GM19239 (cell line): ENCODE results near the gene SMIM41.

ENCODE experiments used
- DNase-seq: peaks from one replicate; pipeline ENCODE4 v3.0.0; 2011; ENCODE audit warnings: low spot score; ENCODE audit not compliant: insufficient read length
- FAIRE-seq: peaks from 2 replicates; lab custom pipeline; 2011; peaks lifted over from hg19 to GRCh38; lab: Jason Lieb, UNC

Gene SMIM41

GRCh38 chr12:52050116-52050757 lies 29.3 kb upstream of the SMIM41 start:
- DNase-seq = no peak
- FAIRE-seq = peak; percentile 56

- DNase-seq = peak; percentile 94
- FAIRE-seq = peak; percentile 94
Measured at GRCh38 chr12:52050758-52051541, 28.6 kb upstream of the SMIM41 start, which contains the start of gene NR4A1. NR4A1 (plus strand) TSS chr12:52051442; CDS start chr12:52054329, 2,887 bp downstream.

DNA sequence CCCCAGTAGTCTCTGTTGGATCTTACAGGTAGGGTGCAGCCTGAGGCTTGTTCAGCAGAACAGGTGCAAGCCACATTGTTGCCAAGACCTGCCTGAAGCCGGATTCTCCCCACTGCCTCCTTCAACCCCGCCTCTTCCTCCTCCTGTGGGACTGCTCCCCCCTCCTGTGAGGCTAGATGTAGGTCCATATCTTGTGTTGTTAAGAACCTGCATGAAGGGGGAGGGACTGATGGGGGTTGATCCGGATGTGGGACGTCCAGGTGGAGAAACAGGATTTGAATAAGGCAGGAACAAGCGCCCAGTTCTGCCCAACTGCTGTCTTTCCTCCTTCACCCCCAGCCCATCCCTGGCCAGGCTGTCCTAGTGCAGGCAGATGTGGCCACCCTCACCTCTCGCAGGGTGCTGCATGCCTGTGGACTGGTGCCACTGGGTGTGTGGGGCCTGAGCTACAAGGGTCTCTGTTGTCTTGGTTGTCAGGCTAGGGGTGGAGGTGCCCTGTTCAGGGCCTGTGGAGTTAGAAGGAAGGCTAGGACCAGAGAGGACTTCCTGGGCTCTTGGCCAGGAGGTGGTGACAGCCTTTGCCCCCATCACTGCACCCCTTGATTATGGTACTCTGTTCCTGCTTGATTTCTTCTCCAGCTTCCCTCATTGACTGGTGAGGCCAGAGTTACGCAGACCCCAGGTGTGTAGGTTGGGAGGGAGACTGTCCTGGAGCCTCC lies 26.9 kb upstream of the SMIM41 start:
- FAIRE-seq (peak; percentile 8), DNase-seq (no peak)

- FAIRE-seq (no peak), DNase-seq (no peak)
Measured at GRCh38 chr12:52053536-52054209, 25.8 kb upstream of the SMIM41 start.

DNA sequence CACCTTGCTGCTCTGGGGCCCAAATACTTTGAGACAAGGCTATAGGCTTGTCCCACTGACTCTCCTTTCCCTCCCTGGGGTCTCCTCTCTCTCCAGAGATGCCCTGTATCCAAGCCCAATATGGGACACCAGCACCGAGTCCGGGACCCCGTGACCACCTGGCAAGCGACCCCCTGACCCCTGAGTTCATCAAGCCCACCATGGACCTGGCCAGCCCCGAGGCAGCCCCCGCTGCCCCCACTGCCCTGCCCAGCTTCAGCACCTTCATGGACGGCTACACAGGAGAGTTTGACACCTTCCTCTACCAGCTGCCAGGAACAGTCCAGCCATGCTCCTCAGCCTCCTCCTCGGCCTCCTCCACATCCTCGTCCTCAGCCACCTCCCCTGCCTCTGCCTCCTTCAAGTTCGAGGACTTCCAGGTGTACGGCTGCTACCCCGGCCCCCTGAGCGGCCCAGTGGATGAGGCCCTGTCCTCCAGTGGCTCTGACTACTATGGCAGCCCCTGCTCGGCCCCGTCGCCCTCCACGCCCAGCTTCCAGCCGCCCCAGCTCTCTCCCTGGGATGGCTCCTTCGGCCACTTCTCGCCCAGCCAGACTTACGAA lies 25.2 kb upstream of the SMIM41 start:
- DNase-seq (no peak), FAIRE-seq (no peak)

GRCh38 chr12:52054833-52055730 lies 24.4 kb upstream of the SMIM41 start:
- DNase-seq = no peak
- no peak for FAIRE-seq

DNA sequence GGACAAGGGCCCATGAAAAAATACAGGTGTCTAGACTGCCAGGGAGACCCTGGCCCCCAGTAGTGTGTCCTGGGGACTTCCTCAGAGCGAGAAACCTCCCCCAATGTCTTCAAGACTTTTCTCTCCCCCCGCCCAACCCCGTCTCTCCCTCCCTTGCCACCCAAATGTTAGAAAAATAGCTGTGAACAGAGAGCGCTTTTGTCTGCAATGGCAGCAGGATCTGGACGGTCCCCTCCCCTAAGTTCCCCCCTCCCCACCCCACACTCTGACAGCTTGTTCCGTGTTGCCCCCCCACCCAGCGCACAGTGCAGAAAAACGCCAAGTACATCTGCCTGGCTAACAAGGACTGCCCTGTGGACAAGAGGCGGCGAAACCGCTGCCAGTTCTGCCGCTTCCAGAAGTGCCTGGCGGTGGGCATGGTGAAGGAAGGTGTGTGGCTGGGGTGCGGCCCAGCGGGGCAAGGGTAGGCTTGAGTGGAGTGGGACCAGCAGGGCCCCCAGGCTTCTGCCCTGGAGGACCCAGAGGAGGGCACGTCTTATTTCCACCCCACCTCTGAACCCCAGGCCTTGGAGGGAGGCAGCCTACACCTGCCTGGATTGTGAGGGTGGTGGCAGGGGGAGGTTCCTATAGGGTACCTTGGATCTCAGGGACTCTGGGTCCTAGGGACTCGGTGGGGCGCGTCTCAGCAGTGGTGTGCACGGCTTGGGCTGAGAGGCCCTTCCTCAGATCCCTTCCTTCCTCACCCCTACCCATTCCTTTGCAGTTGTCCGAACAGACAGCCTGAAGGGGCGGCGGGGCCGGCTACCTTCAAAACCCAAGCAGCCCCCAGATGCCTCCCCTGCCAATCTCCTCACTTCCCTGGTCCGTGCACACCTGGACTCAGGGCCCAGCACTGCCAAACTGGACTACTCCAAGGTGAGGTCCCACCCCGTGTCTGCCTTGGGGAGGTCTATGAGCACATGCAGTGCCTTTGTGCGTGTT lies 23.5 kb upstream of the SMIM41 start:
- no peak for FAIRE-seq
- no peak for DNase-seq

GRCh38 chr12:52056801-52057637 lies 22.5 kb upstream of the SMIM41 start:
- no peak for FAIRE-seq

GRCh38 chr12:52057638-52058576 lies 21.6 kb upstream of the SMIM41 start:
- FAIRE-seq (no peak), DNase-seq (no peak)

More at GRCh38 chr12:52056801-52057637, 22.5 kb upstream of the SMIM41 start:
- DNase-seq = no peak

GRCh38 chr12:52058631-52059361 lies 20.7 kb upstream of the SMIM41 start:
- FAIRE-seq (no peak), DNase-seq (no peak)

- DNase-seq (no peak), FAIRE-seq (no peak)
Measured at GRCh38 chr12:52059582-52060497, 19.7 kb upstream of the SMIM41 start.

- no peak for DNase-seq
- no peak for FAIRE-seq
Measured at GRCh38 chr12:52060498-52061177, 18.9 kb upstream of the SMIM41 start.

DNA sequence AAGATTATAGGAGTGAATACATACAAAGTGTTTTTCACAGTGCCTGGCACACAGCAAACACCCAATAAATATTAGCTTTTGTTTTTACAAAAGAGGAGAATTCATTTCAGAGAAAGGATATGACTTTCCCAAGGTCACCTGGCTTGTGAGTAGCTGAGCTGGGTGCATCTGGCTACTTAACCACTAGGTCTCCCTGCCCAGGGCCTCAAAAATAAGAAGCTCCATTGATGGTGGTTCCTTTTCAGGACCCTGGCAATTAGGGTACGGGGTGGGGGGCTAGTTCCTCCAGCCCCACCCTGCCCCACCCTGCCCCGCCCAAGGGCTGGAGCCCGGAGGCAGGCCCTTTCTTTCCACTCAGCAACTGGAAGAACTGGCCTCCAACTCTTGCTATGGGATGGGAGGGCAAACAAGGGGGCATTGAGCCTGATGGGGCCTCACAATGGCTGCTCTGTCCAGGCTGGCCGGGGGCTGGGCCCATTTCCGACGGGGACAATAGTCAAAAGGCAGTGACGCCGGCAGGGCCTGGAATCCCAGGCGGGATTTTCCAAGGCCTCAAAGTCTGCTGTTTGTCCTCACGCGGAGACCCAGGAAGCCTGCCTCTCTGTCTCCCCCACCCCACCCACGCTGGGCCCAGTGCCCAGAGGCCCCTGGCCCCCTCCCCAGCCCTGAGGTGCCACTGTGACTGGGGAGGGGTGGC lies 17.9 kb upstream of the SMIM41 start:
- no peak for FAIRE-seq
- no peak for DNase-seq
